GM10266 (cell line): ENCODE measurements around the gene ARHGAP28.

ENCODE experiments used
- DNase-seq: peaks from one replicate; pipeline ENCODE4 v3.0.0; 2012; ENCODE audit errors: extremely low spot score
- TF ChIP-seq, protein P1 (sequence below): IDR thresholded peaks from 2 replicates; pipeline ENCODE4 v1.5.1; 2012; ENCODE audit warnings: mild to moderate bottlenecking, low read depth; ENCODE audit not compliant: control insufficient read depth, insufficient read depth; ENCODE audit errors: missing control alignments

ARHGAP28 gene

DNA sequence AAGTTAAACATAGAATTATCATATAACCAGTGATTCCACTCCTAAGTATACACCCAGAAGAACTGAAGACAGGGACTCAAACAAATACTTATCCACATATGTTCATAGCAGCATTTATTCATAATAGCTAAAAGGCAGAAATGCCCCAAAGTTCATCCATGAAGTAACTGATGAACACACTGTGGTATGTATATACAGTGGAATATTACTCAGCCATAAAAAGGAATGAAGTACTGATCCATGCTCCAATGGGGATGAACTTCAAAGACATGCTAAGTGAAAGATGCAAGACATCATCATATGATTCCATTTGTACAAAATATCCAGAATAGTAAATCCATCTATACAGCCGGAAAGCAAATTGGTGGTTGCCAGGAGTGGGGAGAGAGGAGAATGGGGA lies 230.6 kb downstream of the ARHGAP28 start:
- TF ChIP-seq, protein P1, sequence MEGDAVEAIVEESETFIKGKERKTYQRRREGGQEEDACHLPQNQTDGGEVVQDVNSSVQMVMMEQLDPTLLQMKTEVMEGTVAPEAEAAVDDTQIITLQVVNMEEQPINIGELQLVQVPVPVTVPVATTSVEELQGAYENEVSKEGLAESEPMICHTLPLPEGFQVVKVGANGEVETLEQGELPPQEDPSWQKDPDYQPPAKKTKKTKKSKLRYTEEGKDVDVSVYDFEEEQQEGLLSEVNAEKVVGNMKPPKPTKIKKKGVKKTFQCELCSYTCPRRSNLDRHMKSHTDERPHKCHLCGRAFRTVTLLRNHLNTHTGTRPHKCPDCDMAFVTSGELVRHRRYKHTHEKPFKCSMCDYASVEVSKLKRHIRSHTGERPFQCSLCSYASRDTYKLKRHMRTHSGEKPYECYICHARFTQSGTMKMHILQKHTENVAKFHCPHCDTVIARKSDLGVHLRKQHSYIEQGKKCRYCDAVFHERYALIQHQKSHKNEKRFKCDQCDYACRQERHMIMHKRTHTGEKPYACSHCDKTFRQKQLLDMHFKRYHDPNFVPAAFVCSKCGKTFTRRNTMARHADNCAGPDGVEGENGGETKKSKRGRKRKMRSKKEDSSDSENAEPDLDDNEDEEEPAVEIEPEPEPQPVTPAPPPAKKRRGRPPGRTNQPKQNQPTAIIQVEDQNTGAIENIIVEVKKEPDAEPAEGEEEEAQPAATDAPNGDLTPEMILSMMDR, result no peak

DNA sequence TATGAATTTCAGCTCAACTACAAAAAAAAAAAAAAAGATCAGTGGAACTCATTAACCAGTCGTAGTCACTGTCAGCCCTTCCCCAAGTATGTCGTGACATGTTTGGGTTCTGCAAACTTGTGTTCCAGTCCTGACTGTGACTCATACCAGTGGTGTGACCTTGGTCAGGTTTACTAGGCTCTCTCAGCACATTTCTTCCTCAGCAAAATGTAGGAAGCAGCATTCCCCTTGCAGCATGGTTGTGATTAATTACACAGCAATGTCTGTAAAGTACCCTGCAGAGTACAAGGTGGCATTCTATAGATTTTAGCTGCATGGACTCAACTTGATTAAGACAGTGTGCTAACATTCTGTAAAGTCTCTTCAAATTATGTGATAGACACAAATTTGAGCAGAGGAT lies 231.1 kb downstream of the ARHGAP28 start:
- TF ChIP-seq, protein P1, result no peak

More for the DNA sequence above, 230.6 kb downstream of the ARHGAP28 start:
- no peak for DNase-seq

DNA sequence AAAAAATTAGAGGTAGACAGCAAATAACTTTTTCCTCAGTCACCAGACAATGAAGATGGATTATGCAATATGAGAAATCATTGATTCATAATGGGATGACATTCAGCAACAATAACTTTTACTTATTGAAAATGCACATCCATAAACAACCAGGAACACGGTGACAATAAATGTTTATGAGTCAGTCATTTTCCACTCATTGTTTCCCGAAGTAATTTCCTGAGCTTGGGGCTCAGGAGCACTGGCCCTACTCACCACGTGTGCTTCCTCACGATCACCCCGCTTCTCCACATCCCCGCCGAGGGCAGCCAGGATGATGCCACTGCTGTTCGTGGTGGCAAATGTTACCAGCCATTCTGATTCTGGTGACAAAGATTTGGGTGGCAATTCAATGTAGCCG lies 231.8 kb downstream of the ARHGAP28 start:
- no peak for DNase-seq

More for the DNA sequence above, 231.1 kb downstream of the ARHGAP28 start:
- DNase-seq, result no peak

DNA sequence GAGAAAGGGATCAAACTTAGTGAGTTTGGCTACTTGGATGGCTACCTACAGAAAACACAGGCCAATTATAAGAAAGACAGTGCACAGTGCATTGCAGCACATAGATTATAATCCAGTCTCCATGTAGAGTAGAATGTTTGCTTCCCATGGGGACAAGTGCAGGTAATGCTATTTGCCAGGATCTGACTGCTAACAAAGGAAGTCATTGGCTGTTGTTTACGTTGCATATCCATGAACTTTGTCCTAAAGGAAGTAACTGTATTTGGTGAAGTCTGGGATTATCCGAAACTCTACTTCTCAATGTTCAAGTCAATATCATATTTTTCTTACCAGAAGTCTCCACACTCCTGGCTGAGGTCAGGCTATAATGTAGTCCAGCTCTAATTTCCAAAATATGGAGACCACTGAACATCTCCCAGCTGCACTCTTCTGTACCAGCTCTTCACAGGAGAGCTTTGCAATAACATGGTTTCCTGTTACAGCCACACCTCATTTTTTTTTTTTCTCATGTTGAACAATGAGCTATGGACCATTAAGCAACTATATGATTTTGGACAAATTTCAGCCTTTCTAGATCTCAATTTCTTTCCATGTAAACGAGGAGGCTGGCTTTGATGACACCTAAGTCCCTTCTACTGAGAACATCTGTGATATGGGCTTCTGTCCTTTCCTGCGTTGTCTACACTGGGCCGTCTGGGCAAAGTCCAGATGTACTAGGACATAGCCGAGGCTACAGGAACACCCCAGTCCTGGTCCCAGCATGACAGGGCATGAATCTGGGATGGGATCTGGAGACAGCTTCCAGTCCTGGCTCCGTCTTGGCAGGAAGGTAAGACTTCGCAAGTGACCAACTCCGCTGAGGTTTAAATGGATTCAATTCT lies 233.3 kb downstream of the ARHGAP28 start:
- TF ChIP-seq, protein P1, result no peak
- DNase-seq, result no peak

More for the DNA sequence above, 231.8 kb downstream of the ARHGAP28 start:
- TF ChIP-seq, protein P1, result no peak

DNA sequence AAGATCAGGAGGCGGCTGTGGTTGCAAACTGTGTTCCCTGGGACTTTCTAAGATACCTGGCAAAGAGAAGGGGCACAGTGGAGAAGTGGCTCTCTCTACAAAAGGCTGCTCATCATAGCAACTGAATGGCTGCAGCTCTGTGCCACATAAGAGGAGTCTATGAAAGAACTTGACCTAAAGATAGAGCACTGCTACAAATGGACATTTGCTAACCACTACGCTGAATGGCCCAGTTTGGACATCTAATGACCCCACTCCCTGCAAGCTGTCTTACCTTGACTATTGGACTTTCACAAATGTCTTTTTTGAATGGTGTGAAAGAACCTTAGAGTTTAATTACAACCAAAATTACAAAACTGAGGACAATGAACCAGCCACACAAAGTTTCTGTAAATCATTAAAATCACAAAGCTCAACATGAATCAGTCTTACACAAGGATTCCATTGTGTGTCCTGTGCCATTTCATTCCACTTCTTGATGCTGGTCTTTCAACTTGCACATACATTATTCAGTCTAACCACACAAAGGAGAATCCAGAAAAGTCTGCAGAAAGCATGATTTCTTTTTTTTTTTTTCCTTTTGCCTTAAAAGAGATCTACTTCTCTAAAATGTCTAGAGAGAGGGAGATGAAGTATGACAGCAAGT lies 234.1 kb downstream of the ARHGAP28 start:
- no peak for DNase-seq
- TF ChIP-seq, protein P1, result no peak
